ENCODE measurements around the gene CCDC85A.

Gene CCDC85A

GRCh38 chr2:56267415-56267788 is 83.6 kb downstream of the CCDC85A start:
- H3K4me3 ChIP-seq (ENCODE audit: low read depth, low read length), result no peak overlapping the region
- no peak for TF ChIP-seq CTCF (IDR thresholded peaks at IDR 0.05; ENCODE audit: low read depth, low read length, missing control alignments)
- DNase-seq (ENCODE audit: low read depth), result no peak

GRCh38 chr2:56268856-56269255 is 85.1 kb downstream of the CCDC85A start:
- no peak for TF ChIP-seq CTCF (IDR thresholded peaks at IDR 0.05; ENCODE audit: low read depth, low read length, missing control alignments)
- H3K4me3 ChIP-seq (ENCODE audit: low read depth, low read length), result no peak overlapping the region
- DNase-seq (ENCODE audit: low read depth), result no peak

- no peak for DNase-seq (ENCODE audit: low read depth)
- H3K4me3 ChIP-seq (ENCODE audit: low read depth, low read length), result no peak overlapping the region
- TF ChIP-seq CTCF (IDR thresholded peaks at IDR 0.05; ENCODE audit: low read depth, low read length, missing control alignments), result no peak
Observed at GRCh38 chr2:56271275-56271674, 87.5 kb downstream of the CCDC85A start.

GRCh38 chr2:56285224-56285623 is 101.4 kb downstream of the CCDC85A start:
- TF ChIP-seq CTCF (IDR thresholded peaks at IDR 0.05; ENCODE audit: low read depth, low read length, missing control alignments), result no peak
- DNase-seq (ENCODE audit: low read depth), result no peak
- H3K4me3 ChIP-seq (ENCODE audit: low read depth, low read length), result no peak overlapping the region

GRCh38 chr2:56286936-56287335 is 103.1 kb downstream of the CCDC85A start:
- H3K4me3 ChIP-seq (ENCODE audit: low read depth, low read length), result no peak overlapping the region
- DNase-seq (ENCODE audit: low read depth), result no peak
- no peak for TF ChIP-seq CTCF (IDR thresholded peaks at IDR 0.05; ENCODE audit: low read depth, low read length, missing control alignments)

GRCh38 chr2:56287508-56287907 is 103.7 kb downstream of the CCDC85A start:
- no peak for TF ChIP-seq CTCF (IDR thresholded peaks at IDR 0.05; ENCODE audit: low read depth, low read length, missing control alignments)
- no peak for DNase-seq (ENCODE audit: low read depth)
- no peak overlapping the region for H3K4me3 ChIP-seq (ENCODE audit: low read depth, low read length)

GRCh38 chr2:56287974-56288373 is 104.2 kb downstream of the CCDC85A start:
- TF ChIP-seq CTCF (IDR thresholded peaks at IDR 0.05; ENCODE audit: low read depth, low read length, missing control alignments), result no peak
- H3K4me3 ChIP-seq (ENCODE audit: low read depth, low read length), result no peak overlapping the region
- no peak for DNase-seq (ENCODE audit: low read depth)
